Lower leg skin (tissue), 3 donors: Measurements from ENCODE around the gene PCBP4.

Experiments
- POLR2A ChIP-seq, 2 donors: fragments of 450-650 bp; IDR thresholded peaks; one replicate each; pipeline ENCODE4 v1.6.1; 2016 to 2017; ENCODE audit warnings: antibody characterized with exemption in 2 of 2, mild to moderate bottlenecking in 1 of 2, moderate library complexity in 1 of 2
- TF ChIP-seq, protein P1 (sequence below), 3 donors: fragments of 450-650 bp; IDR thresholded peaks; one replicate each; pipeline ENCODE4 v1.5.1; 2016; ENCODE audit warnings: antibody characterized with exemption in 3 of 3, mild to moderate bottlenecking in 3 of 3, moderate library complexity in 2 of 3

DNA sequence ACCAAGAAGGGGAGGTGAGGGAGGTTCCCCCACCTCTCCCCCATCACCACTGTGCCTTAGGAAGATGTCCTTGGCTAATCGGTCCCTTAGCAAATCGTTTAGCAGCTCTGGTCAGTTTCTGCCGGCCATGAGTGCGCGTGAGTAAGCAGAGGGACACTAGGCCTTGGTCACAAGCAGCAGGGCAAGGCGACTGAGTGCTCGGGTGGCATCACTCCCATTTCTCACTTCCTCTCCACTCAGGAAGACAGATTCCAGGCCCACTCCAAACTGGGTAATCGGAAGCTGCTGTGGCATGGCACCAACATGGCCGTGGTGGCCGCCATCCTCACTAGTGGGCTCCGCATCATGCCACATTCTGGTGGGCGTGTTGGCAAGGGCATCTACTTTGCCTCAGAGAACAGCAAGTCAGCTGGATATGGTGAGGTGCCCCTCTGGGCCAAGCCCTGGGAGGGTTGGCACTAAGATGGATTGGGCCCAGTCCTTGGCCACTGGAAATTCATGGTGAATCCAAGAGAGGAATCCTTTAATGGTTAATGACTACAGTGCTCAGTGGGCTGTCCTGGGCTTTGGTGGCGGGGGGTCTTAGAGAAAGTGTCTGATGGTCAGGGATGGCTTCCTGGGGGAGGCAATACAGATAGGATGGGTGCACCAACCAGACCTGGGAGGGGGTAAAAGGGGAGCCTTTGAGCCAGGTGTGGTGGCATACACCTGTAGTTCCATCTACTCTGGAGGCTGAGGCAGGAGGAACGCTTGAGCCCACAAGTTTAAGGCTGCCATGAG lies 21.1 kb downstream of the PCBP4 start:
- TF ChIP-seq, protein P1, sequence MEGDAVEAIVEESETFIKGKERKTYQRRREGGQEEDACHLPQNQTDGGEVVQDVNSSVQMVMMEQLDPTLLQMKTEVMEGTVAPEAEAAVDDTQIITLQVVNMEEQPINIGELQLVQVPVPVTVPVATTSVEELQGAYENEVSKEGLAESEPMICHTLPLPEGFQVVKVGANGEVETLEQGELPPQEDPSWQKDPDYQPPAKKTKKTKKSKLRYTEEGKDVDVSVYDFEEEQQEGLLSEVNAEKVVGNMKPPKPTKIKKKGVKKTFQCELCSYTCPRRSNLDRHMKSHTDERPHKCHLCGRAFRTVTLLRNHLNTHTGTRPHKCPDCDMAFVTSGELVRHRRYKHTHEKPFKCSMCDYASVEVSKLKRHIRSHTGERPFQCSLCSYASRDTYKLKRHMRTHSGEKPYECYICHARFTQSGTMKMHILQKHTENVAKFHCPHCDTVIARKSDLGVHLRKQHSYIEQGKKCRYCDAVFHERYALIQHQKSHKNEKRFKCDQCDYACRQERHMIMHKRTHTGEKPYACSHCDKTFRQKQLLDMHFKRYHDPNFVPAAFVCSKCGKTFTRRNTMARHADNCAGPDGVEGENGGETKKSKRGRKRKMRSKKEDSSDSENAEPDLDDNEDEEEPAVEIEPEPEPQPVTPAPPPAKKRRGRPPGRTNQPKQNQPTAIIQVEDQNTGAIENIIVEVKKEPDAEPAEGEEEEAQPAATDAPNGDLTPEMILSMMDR (IDR thresholded peaks at IDR 0.05) = no peak
- TF ChIP-seq POLR2A (IDR thresholded peaks at IDR 0.05) = no peak
